Mucosa of descending colon (tissue), 3 donors: ENCODE results near the gene MFAP3. TPM values are rescaled to one million over a fixed set of nuclear protein-coding genes. Genes with fewer than 3 reads are reported as not detected.

ENCODE experiments used
- ATAC-seq: fragments of 200-7000 bp; cut with Tn5 transposase; one replicate; pipeline ENCODE4 v1.9.1; 2020; ENCODE audit warnings: mild to moderate bottlenecking, moderate library complexity
- DNase-seq, 3 donors: peaks; one replicate each; pipeline ENCODE4 v3.0.0-alpha.2; 2020
- H3K36me3 ChIP-seq: fragments of 200-600 bp; one replicate; pipeline ENCODE4 v1.8.0; 2021; ENCODE audit warnings: low read depth, mild to moderate bottlenecking
- H3K4me1 ChIP-seq: fragments of 200-600 bp; one replicate; pipeline ENCODE4 v1.8.0; 2021; ENCODE audit warnings: low read depth, mild to moderate bottlenecking
- H3K4me3 ChIP-seq: fragments of 200-600 bp; one replicate; pipeline ENCODE4 v1.8.0; 2021; ENCODE audit warnings: mild to moderate bottlenecking
- H3K9me3 ChIP-seq: fragments of 200-600 bp; one replicate; pipeline ENCODE4 v1.8.0; 2021; ENCODE audit warnings: mild to moderate bottlenecking
- CTCF ChIP-seq: fragments of 200-600 bp; IDR thresholded peaks from one replicate; pipeline ENCODE4 v1.8.0; 2022; ENCODE audit warnings: antibody characterized with exemption, mild to moderate bottlenecking
- intact Hi-C, 2 donors: fragments of 100-400 bp; cut with DNase I in 1 of 2; cut with micrococcal nuclease in 1 of 2; formaldehyde crosslinking; loops; one replicate each; pipeline versions ENCODE4 v1.11.0 to v1.11.1; 2022; cut with DNase I, micrococcal nuclease
- total RNA-seq, 3 donors: library from RNA; stranded (reverse); fragmentation: NEBNext Ultra II Directional in 2 of 3; extraction: Animal tissue kit (Norgen Biotek cat#: 25700) in 2 of 3; gene quantifications; one replicate each; pipeline versions ENCODE4 v1.2.1 to v1.2.4, GENCODE V29; 2021 to 2023
- donor health status: DM: no; HTN: no; CAD: no; lungs with moderate emphysema.
- donor health status: DM: no; HTN: no; CAD: no.
- donor health status: DM: no; HTN: yes; CAD: no.

The MFAP3 gene
- total RNA-seq, 3 donors from 2014 or later = 28.1 to 33.4 (median 31.5) TPM

DNA sequence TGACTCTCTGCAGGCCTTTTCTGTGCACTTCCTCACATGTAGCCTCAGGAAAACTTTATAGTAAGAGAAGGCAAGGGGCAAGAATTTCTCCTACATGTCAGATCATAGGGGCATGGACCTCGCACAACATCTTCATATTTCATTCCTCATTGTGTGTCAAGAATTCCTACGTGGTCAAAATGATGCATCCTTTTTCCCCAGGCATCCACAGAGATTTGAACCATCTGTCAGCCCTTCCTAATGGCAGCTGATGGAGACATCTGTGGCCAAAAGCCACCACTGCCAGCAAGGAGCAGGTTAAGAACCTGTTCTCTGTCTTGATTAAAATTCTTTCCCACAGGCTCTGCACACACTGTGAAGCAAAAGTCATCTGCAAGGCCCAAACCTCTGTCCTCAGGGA is 42.5 kb downstream of the MFAP3 start:
- no peak for TF ChIP-seq CTCF
- Histone ChIP-seq H3K9me3 (no peaks in the 10 kb centered on the region), H3K36me3 (no peaks in the 10 kb centered on the region), H3K4me1 (no peaks in the 10 kb centered on the region), H3K4me3 (no peak overlapping the region)
- ATAC-seq = no peak
- no peak for DNase-seq
- intact Hi-C loops = no loop called here

- no peaks in the 10 kb centered on the region for H3K36me3 ChIP-seq
- intact Hi-C loops = no loop called here
- DNase-seq (no peak), ATAC-seq (no peak)
- H3K4me1 ChIP-seq = no peaks in the 10 kb centered on the region
- TF ChIP-seq CTCF = no peak
- no peak overlapping the region for H3K4me3 ChIP-seq
- H3K9me3 ChIP-seq = no peaks in the 10 kb centered on the region
Measured at GRCh38 chr5:154084062-154084639, 45.4 kb downstream of the MFAP3 start.

- no peak for DNase-seq
- Histone ChIP-seq H3K36me3 (no peaks in the 10 kb centered on the region), H3K4me1 (no peaks in the 10 kb centered on the region), H3K9me3 (no peaks in the 10 kb centered on the region), H3K4me3 (no peak overlapping the region)
- intact Hi-C loops = no loop called here
- no peak for TF ChIP-seq CTCF
- no peak for ATAC-seq
Measured at GRCh38 chr5:154086146-154086545, 47.4 kb downstream of the MFAP3 start.

- TF ChIP-seq CTCF = no peak
- Histone ChIP-seq H3K36me3 (no peaks in the 10 kb centered on the region), H3K9me3 (no peaks in the 10 kb centered on the region), H3K4me1 (no peaks in the 10 kb centered on the region), H3K4me3 (no peak overlapping the region)
- ATAC-seq (no peak), DNase-seq (no peak)
- intact Hi-C loops = no loop called here
Measured at GRCh38 chr5:154086641-154087040, 47.9 kb downstream of the MFAP3 start.

DNA sequence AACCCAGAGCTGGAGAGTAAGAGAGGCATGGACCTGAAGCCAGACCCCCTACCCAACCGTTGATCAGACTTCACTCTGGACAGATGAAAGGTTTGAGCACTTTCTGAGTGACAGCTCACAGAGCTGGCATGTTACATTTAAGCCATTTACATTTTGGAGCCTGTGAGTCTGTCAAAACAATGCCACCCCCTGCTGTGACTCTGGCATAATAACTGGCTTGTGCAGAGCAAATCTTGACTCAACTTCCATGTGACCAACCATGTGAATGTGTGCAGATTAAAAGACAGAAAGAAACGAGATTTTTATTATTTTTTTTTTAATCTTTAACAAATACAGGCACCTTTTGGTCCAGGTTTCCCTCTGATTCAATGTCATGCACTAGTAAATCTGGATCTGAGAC is 48.5 kb downstream of the MFAP3 start:
- Histone ChIP-seq H3K4me1 (no peaks in the 10 kb centered on the region), H3K36me3 (no peaks in the 10 kb centered on the region), H3K4me3 (no peak overlapping the region), H3K9me3 (no peaks in the 10 kb centered on the region)
- DNase-seq (no peak), ATAC-seq (no peak)
- no peak for TF ChIP-seq CTCF
- intact Hi-C loops = no loop called here

DNA sequence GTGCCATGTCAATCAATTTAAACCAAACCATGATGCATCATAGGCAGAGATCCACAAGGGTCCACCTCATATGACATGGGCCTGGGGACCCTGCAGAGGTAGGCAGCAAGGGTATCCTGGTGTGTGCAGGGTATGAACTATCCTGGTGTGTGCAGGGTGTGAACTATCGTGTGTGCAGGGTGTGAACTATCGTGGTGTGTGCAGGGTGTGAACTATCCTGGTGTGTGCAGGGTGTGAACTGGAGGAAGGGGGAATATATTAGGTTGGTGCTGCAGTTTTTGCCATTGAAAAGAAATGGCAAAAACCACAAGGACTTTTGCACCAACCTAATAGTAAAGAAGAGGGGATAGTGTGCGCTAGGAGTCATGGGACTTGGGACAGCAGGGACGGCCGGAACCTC is 50.0 kb downstream of the MFAP3 start:
- ATAC-seq (no peak), DNase-seq (no peak)
- Histone ChIP-seq H3K36me3 (no peaks in the 10 kb centered on the region), H3K4me1 (no peaks in the 10 kb centered on the region), H3K9me3 (no peaks in the 10 kb centered on the region), H3K4me3 (no peak overlapping the region)
- TF ChIP-seq CTCF = no peak
- intact Hi-C loops = no loop called here
